HepG2 (cell line): ENCODE results near the gene ECPAS. TPM values are rescaled to one million over a fixed set of nuclear protein-coding genes. Genes with fewer than 3 reads are reported as not detected.

Source experiments
- KLF16 ChIP-seq, 2 experiments: sonication (generic) in 1 of 2; formaldehyde crosslinking in 1 of 2; IDR thresholded peaks; 2 replicates each; pipeline versions ENCODE4 v1.6.1 to v1.8.0; 2016 to 2023; ENCODE audit warnings: missing genetic modification reagents in 2 of 2, missing compliant biosample characterization in 1 of 2
- MAF1 ChIP-seq: sonication (generic); formaldehyde crosslinking; IDR thresholded peaks from 2 replicates; pipeline ENCODE4 v1.5.0; 2020; ENCODE audit warnings: missing genetic modification reagents, borderline replicate concordance
- PRPF4 ChIP-seq: fragments of 200-400 bp; formaldehyde crosslinking; IDR thresholded peaks from 2 replicates; pipeline ENCODE4 v1.6.1; 2016; ENCODE audit warnings: low read length, low read depth; ENCODE audit not compliant: poor library complexity, severe bottlenecking
- RXRA ChIP-seq: sonication (generic); formaldehyde crosslinking; IDR thresholded peaks from 2 replicates; pipeline ENCODE4 v1.5.1; 2020; ENCODE audit warnings: missing genetic modification reagents
- SYNCRIP ChIP-seq: fragments of 200-400 bp; formaldehyde crosslinking; IDR thresholded peaks from 2 replicates; pipeline ENCODE4 v1.6.1; 2018; ENCODE audit warnings: mild to moderate bottlenecking, low read depth, low read length; ENCODE audit not compliant: insufficient read depth
- TP53 ChIP-seq: sonication (generic); formaldehyde crosslinking; conservative IDR thresholded peaks from 2 replicates; pipeline ENCODE4 v1.4.0; 2020; ENCODE audit warnings: missing genetic modification reagents
- ZBTB7B ChIP-seq: sonication (generic); formaldehyde crosslinking; IDR thresholded peaks from 2 replicates; pipeline ENCODE4 v1.4.0; 2020; ENCODE audit warnings: missing genetic modification reagents
- ZNF121 ChIP-seq: sonication (generic); formaldehyde crosslinking; IDR thresholded peaks from 2 replicates; pipeline ENCODE4 v1.5.0; 2020; ENCODE audit warnings: mild to moderate bottlenecking, missing genetic modification reagents
- ZNF251 ChIP-seq: sonication (generic); formaldehyde crosslinking; IDR thresholded peaks from 2 replicates; pipeline ENCODE4 v1.9.0; 2021; ENCODE audit warnings: mild to moderate bottlenecking, missing genetic modification reagents
- ZNF652 ChIP-seq: IDR thresholded peaks from 2 replicates; pipeline ENCODE4 v1.6.1; 2016; ENCODE audit warnings: low read depth, borderline replicate concordance
- ZSCAN20 ChIP-seq: sonication (generic); formaldehyde crosslinking; IDR thresholded peaks from 2 replicates; pipeline ENCODE4 v1.4.0; 2020; ENCODE audit warnings: missing genetic modification reagents, mild to moderate bottlenecking, borderline replicate concordance
- polyA plus RNA-seq, 8 experiments: library from polyadenylated mRNA; depleted of rRNA in 3 of 8; stranded (reverse) in 7 of 8; unstranded in 1 of 8; fragments of >200 nt; fragmentation: Illumina TruSeq in 4 of 8; extraction: Trizol in 4 of 8; gene quantifications; 2 replicates each; pipeline versions ENCODE4 v1.2.1 to v1.2.3, GENCODE V29; 2011 to 2016; ENCODE audit warnings: low read depth in 4 of 8, missing spikeins in 1 of 8, mixed read lengths in 1 of 8; ENCODE audit not compliant: insufficient read depth in 1 of 8
- total RNA-seq, 5 experiments: library from RNA; depleted of rRNA; stranded (reverse); fragments of >200 nt; fragmentation: Illumina TruSeq; extraction: Trizol; gene quantifications; 2 replicates each; pipeline ENCODE4 v1.2.3, GENCODE V29; 2016; ENCODE audit warnings: low read depth in 1 of 5
- TF ChIP-seq, protein P1 (sequence below): sonication (generic); formaldehyde crosslinking; conservative IDR thresholded peaks from 2 replicates; pipeline ENCODE4 v1.8.0; 2022; ENCODE audit warnings: missing genetic modification reagents
- TF ChIP-seq, protein P2 (sequence below): IDR thresholded peaks from 2 replicates; pipeline ENCODE4 v1.6.1; 2016; ENCODE audit warnings: missing genetic modification reagents, missing compliant biosample characterization
- TF ChIP-seq, protein P3 (sequence below): sonication (generic); formaldehyde crosslinking; IDR thresholded peaks from 2 replicates; pipeline ENCODE4 v1.8.0; 2022; ENCODE audit warnings: missing genetic modification reagents, mild to moderate bottlenecking, inconsistent platforms, borderline replicate concordance
- TF ChIP-seq, protein P4 (sequence below): sonication (generic); formaldehyde crosslinking; IDR thresholded peaks from 2 replicates; pipeline ENCODE4 v1.5.0; 2020; ENCODE audit warnings: mild to moderate bottlenecking, missing genetic modification reagents
- TF ChIP-seq, protein P5 (sequence below): sonication (generic); formaldehyde crosslinking; IDR thresholded peaks from 2 replicates; pipeline ENCODE4 v1.4.0; 2020; ENCODE audit warnings: missing genetic modification reagents

The ECPAS gene
- total and polyA plus RNA-seq, 2 of the 13 experiments (the other 11 are each of a cell fraction or from before 2014, with no cell fraction given) = 35.3 to 58.0 TPM

DNA sequence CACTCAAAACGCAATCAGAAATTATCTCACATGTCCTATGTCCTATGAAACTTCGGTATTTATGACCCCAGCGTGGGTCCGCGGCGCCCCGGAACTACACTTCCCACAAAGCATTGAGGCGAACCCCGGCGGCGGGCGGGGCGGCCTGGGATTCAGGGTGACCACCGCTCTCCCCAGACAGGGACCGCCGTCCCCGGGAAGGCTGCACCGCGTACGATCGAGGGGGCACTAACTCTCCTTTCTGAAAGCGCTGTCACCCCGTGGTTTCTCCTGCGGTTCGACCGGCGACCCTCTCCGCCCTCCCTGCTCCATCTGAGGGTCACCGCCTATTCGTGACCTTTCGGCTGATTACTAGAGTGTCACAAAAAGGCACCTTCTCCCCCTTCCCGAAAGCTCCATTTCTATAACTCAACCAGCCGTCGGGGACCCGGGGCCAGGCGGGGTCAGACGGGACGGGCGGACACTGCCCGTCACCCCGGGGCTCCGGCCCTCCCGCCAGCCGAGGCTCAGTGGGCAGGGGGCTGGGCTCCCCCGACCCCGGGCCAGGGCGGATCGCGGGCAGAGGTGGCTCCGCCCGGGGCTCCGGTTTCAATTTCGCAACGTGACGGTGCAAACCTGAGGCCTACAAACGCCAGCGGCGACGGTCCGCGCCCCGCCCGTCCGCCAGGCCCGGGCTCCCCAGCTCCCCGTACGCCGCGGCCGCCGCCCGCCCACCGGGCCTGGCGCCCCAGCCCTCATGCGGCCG lies 1.3 kb downstream of the ECPAS start (continued):
- TF ChIP-seq, protein P1, sequence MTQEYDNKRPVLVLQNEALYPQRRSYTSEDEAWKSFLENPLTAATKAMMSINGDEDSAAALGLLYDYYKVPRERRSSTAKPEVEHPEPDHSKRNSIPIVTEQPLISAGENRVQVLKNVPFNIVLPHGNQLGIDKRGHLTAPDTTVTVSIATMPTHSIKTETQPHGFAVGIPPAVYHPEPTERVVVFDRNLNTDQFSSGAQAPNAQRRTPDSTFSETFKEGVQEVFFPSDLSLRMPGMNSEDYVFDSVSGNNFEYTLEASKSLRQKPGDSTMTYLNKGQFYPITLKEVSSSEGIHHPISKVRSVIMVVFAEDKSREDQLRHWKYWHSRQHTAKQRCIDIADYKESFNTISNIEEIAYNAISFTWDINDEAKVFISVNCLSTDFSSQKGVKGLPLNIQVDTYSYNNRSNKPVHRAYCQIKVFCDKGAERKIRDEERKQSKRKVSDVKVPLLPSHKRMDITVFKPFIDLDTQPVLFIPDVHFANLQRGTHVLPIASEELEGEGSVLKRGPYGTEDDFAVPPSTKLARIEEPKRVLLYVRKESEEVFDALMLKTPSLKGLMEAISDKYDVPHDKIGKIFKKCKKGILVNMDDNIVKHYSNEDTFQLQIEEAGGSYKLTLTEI = no peak
- no peak for TF ChIP-seq ZNF121 (CRISPR knock-in tag)
- TF ChIP-seq, protein P2, sequence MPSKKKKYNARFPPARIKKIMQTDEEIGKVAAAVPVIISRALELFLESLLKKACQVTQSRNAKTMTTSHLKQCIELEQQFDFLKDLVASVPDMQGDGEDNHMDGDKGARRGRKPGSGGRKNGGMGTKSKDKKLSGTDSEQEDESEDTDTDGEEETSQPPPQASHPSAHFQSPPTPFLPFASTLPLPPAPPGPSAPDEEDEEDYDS (CRISPR knock-in tag) = no peak
- TF ChIP-seq, protein P3, sequence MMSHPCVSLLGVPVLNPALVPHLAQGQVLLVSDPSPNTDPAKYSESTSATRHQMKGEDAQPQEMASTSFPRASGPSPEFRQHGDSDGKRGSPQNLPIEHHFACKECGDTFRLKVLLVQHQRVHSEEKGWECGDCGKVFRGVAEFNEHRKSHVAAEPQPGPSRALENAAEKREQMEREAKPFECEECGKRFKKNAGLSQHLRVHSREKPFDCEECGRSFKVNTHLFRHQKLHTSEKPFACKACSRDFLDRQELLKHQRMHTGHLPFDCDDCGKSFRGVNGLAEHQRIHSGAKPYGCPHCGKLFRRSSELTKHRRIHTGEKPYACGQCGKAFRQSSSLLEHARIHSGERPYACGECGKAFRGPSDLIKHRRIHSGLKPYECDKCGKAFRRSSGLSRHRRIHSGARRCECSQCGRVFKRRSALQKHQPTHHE (CRISPR knock-in tag) = no peak
- no peak for TF ChIP-seq SYNCRIP
- no peak for TF ChIP-seq ZNF251 (CRISPR knock-in tag)
- no peak for TF ChIP-seq TP53 (CRISPR knock-in tag)
- no peak for TF ChIP-seq MAF1 (CRISPR knock-in tag)
- TF ChIP-seq ZBTB7B (CRISPR knock-in tag) = no peak
- TF ChIP-seq ZNF652 (CRISPR knock-in tag) = no peak
- TF ChIP-seq, protein P4, sequence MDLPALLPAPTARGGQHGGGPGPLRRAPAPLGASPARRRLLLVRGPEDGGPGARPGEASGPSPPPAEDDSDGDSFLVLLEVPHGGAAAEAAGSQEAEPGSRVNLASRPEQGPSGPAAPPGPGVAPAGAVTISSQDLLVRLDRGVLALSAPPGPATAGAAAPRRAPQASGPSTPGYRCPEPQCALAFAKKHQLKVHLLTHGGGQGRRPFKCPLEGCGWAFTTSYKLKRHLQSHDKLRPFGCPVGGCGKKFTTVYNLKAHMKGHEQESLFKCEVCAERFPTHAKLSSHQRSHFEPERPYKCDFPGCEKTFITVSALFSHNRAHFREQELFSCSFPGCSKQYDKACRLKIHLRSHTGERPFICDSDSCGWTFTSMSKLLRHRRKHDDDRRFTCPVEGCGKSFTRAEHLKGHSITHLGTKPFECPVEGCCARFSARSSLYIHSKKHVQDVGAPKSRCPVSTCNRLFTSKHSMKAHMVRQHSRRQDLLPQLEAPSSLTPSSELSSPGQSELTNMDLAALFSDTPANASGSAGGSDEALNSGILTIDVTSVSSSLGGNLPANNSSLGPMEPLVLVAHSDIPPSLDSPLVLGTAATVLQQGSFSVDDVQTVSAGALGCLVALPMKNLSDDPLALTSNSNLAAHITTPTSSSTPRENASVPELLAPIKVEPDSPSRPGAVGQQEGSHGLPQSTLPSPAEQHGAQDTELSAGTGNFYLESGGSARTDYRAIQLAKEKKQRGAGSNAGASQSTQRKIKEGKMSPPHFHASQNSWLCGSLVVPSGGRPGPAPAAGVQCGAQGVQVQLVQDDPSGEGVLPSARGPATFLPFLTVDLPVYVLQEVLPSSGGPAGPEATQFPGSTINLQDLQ (CRISPR knock-in tag) = no peak
- no peak for TF ChIP-seq RXRA (CRISPR knock-in tag)
- TF ChIP-seq, protein P5, sequence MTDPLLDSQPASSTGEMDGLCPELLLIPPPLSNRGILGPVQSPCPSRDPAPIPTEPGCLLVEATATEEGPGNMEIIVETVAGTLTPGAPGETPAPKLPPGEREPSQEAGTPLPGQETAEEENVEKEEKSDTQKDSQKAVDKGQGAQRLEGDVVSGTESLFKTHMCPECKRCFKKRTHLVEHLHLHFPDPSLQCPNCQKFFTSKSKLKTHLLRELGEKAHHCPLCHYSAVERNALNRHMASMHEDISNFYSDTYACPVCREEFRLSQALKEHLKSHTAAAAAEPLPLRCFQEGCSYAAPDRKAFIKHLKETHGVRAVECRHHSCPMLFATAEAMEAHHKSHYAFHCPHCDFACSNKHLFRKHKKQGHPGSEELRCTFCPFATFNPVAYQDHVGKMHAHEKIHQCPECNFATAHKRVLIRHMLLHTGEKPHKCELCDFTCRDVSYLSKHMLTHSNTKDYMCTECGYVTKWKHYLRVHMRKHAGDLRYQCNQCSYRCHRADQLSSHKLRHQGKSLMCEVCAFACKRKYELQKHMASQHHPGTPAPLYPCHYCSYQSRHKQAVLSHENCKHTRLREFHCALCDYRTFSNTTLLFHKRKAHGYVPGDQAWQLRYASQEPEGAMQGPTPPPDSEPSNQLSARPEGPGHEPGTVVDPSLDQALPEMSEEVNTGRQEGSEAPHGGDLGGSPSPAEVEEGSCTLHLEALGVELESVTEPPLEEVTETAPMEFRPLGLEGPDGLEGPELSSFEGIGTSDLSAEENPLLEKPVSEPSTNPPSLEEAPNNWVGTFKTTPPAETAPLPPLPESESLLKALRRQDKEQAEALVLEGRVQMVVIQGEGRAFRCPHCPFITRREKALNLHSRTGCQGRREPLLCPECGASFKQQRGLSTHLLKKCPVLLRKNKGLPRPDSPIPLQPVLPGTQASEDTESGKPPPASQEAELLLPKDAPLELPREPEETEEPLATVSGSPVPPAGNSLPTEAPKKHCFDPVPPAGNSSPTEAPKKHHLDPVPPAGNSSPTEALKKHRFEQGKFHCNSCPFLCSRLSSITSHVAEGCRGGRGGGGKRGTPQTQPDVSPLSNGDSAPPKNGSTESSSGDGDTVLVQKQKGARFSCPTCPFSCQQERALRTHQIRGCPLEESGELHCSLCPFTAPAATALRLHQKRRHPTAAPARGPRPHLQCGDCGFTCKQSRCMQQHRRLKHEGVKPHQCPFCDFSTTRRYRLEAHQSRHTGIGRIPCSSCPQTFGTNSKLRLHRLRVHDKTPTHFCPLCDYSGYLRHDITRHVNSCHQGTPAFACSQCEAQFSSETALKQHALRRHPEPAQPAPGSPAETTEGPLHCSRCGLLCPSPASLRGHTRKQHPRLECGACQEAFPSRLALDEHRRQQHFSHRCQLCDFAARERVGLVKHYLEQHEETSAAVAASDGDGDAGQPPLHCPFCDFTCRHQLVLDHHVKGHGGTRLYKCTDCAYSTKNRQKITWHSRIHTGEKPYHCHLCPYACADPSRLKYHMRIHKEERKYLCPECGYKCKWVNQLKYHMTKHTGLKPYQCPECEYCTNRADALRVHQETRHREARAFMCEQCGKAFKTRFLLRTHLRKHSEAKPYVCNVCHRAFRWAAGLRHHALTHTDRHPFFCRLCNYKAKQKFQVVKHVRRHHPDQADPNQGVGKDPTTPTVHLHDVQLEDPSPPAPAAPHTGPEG = no peak; the same call in 1 of the 2 replicates
- TF ChIP-seq ZSCAN20 (CRISPR knock-in tag) = no peak
- TF ChIP-seq PRPF4 = no peak
- peak in 1 of 2 experiments; percentile 17; a peak in 1 of 4 replicates for TF ChIP-seq KLF16 (CRISPR knock-in tag; IDR thresholded peaks at IDR 0.05)
